ENCODE data around the gene C12orf76.
"Not testable (repeated sequence)": the region's sequence is repeated elsewhere in the genome, so short reads cannot be mapped to it uniquely, and the experiment has no call there.

Gene C12orf76, protein sequence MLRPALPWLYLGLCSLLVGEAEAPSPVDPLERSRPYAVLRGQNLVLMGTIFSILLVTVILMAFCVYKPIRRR
- total RNA-seq = 5.6 to 15.9 reads per million in 2 donors

GRCh38 chr12:110048242-110049027, at the start of gene C12orf76:
TSS of gene C12orf76 (minus strand) at chr12:110048522. CDS start at chr12:110048495, 27 bp downstream.
- DNase-seq = peak; percentile 71 to 96 (median 84)

DNA sequence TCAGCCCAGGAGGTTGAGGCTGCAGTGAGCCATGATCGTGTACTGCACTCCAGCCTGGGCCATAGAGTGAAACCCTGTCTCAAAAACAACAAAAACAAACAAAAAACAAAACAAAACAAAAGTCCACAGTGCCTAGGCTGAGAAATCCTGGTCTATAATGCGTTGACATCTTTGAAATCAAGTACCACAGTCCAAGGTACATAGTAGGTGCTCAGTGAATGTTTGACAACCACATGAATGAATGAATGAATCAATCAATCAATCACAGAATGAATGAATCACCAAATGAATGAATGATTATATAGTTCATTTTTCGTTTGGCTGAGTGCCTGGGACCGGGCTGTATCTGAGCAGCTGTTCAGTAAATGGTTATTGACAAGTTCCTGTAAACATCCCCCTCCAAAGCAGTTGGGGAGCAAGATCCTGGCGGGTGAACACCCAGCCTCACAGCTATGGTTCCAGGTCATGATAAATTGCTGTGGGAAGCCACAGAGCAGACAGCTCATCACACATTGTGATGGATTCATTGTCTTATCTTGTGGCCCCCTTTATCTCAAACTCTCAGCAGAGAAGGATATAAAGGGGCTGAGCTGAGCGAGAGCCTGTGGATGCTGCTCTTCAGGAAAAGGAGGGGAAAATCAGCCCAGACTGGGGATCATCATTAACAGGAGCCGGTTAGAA, 45.4 kb upstream of the C12orf76 start:
- DNase-seq = no peak

DNA sequence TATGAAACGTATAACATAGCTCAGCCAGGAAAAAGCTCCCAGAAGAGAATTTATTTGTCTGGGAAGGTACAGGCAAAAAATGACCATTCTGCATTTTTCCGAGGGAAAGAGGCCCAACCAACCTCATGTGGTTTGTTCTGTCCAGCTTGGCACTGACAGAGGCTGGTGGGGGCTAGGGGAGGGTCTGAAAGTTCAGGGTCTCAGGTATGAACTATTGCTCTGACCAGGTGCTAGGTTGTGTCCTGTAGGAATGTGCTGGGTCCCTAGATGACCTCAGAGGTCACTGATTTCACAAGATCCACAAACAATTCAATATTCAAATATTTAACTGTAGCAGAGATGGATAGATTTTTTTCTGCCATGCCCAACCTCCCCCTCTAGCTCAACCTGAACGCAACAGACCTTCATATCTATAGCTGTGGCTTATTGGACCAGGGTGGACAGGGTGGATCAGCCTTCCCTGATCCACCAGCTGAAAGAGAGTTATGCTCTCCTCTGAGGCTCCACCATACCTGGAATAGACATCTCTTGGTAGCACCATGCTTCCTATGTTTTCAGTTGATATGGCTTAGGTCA, 42.9 kb upstream of the C12orf76 start:
- DNase-seq = no peak

- no peak for DNase-seq
Observed at GRCh38 chr12:110090266-110091135, 42.2 kb upstream of the C12orf76 start.

GRCh38 chr12:110088936-110089335, 40.6 kb upstream of the C12orf76 start:
- DNase-seq = no peak

- DNase-seq = not testable (repeated sequence)
Observed at GRCh38 chr12:110088216-110088615, 39.9 kb upstream of the C12orf76 start.

GRCh38 chr12:110084314-110085015, 36.1 kb upstream of the C12orf76 start:
- no peak for DNase-seq

DNA sequence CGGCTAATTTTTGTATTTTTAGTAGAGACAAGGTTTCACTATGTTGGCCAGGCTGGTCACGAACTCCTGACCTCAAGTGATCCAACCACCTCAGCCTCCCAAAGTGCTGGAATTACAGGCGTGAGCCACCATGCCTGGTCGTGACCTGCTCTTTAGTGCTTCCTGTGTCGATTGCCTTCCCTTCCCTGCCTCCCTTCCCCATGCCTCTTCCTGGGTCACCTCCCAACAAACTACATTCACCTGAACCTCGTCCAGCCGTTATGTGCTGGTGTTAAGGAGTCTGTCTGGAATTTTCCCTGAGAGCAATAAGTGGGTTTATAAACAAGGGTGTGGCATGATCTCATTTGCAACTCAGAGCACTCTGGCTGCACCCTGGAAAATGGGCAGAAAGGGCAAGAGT, 32.1 kb upstream of the C12orf76 start:
- DNase-seq = no peak

DNA sequence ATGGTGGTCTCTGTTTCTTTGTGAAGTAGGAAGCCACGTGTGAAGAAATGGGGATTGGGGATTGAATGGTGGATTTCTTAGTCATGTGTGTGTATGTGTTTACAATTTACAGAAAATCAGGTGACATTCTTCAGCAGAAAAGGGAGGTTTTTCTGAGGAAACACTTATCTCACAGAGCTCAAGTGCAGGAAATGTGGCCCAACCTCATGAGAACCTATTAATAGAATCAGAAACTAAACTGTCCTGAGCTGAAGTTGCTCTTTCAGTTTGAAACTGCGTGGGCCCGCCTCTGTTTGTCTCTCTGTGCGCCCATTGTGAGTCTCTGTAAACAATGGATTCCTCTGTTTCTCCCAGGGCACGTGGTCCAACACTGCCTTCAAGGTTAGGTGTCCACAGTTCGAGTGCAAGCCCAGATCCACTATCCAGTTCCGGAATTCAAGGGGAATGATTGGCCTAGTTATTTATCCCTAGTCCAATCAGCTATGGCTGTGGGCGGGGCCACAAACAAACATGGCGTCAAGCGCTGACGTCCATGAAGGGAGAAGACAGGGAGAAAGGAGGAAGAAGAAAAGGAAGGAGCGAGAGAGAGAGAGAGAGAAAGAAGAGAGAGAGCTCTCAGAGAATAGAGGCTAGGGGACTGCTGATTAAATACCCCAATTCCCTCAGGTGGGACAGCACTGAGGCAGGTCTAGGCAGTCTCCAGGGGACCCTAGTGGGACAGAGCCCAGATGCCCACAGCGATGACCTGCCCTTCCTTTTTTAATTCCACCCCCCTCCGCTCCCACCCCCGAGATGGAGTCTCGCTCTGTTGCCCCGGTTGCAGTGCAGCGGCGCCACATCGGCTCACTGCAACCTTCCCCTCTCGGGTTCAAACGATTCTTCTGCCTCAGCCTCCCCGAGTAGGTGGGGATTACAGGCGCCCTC, 31.4 kb upstream of the C12orf76 start:
- peak; percentile 26 to 97 (median 62) for DNase-seq

DNA sequence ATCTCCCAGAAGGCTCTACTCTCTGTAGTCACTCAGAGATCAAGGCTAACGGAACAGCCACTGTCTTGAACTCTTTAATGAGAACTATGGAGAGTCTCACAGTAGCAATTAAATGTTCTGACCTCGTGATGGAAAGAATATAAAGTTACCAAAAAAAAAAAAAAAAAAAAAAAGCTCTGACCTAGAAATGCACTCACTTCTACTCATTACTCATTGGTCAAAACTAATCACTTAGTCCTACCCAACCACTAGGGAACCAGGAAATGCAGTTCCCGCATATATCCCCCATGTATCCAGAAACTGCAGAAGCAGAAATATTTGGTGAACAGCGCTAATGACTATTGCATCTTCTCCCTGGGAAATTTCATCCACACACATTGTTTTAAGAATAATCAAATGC, 29.5 kb upstream of the C12orf76 start:
- no peak for DNase-seq

- DNase-seq = no peak
Observed at GRCh38 chr12:110075880-110076279, 27.6 kb upstream of the C12orf76 start.

- no peak for DNase-seq
Observed at GRCh38 chr12:110074089-110074488, 25.8 kb upstream of the C12orf76 start.

GRCh38 chr12:110073049-110073831, 24.9 kb upstream of the C12orf76 start:
- peak in 1 of 5 experiments; percentile 77 for DNase-seq

GRCh38 chr12:110072636-110073035, 24.3 kb upstream of the C12orf76 start:
- DNase-seq = not testable (repeated sequence)

DNA sequence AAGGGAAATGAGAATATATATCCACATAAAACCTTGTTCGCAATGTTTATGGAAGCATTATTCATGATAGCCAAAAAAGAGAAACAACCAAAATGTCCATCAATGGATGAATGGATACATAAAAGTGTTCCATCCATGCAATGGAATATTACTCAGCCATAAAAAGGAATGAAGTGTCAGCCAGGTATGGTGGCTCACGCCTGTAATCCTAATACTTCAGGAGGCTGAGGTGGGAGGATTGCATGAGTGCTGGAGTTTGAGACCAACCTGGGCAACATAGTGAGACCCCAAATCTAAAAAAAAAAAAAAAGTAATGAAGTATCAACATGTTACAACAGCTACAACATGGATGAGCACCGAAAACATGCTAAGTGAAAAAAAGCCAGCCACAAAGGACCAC, 23.6 kb upstream of the C12orf76 start:
- DNase-seq = no peak

GRCh38 chr12:110071504-110071903, 23.2 kb upstream of the C12orf76 start:
- peak in 1 of 5 experiments; percentile 73 for DNase-seq

DNA sequence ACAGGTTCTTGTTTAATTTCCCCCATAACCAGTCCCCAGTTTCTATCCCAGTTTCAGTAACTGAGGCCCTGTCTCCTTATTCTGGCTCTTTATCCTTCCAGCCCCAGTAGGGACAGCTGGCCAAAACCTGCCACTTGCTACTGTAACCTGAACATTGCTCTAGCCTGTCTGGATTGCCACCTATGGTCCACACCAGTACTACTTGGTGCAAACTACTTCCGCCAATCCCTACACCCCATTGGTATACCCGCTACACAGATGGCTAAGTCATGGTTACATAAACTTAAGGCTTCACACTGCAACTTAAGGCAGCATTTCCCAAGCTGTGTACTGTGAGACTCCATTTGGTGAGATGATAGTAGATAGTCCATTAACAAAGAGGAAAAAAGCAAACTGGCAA, 20.3 kb upstream of the C12orf76 start:
- DNase-seq = no peak

GRCh38 chr12:110068115-110068514, 19.8 kb upstream of the C12orf76 start:
- DNase-seq = not testable (repeated sequence)

- DNase-seq = no peak
Observed at GRCh38 chr12:110067531-110067930, 19.2 kb upstream of the C12orf76 start.

DNA sequence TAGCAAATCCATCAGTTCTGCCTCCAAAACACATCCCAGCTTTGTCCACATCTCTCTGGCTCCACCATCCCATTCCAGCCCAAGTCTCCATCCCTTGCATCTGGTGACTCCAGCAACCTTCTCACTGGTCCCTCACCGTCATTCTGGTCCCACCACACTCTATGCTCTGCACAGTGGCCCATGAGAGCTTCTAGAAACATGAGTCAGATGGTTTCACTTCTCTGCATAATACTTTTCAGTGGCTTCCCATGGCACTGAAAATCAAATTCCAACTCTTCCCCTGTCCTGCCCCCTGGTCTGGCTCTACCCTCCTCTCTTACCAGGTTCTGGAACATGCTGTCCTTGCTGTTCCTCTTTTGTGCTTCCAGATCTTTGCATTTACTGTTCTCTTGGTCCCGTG, 17.2 kb upstream of the C12orf76 start:
- DNase-seq = no peak
